ENCODE data around the gene PATL2. TPM values are rescaled to one million over a fixed set of nuclear protein-coding genes. Genes with fewer than 3 reads are reported as not detected.

The PATL2 gene
- total and polyA plus RNA-seq, 7 donors, result 0.03 to 0.88 (median 0.23) TPM; not detected in 2

GRCh38 chr15:44623178-44623577 lies 87.9 kb downstream of the PATL2 start:
- DNase-seq (no peak), ATAC-seq (no peak)
- no peaks in the 10 kb centered on the region for H3K4me1 ChIP-seq
- intact Hi-C loops (cut with DNase I), result no loop called here
- peaks cover 7 to 100% of the 10 kb centered on the region in 2 donors for H3K36me3 ChIP-seq (ENCODE audit: insufficient read depth in 1 of 2, low read depth in 1 of 2)
- no peak overlapping the region for H3K4me3 ChIP-seq
- no peaks in the 10 kb centered on the region for H3K9me3 ChIP-seq
- TF ChIP-seq CTCF (IDR thresholded peaks at IDR 0.05), result no peak
- no peak overlapping the region for H3K27ac ChIP-seq
- no peaks in the 10 kb centered on the region for H3K27me3 ChIP-seq (ENCODE audit: insufficient read depth in 3 of 3, low read length in 2 of 3)

GRCh38 chr15:44620081-44620480 lies 91.0 kb downstream of the PATL2 start:
- ATAC-seq, result no peak
- WGBS, 3 donors, result 94 to 100% (median 100%) methylated on average over 1 of the region's 1 CpG
- no peaks in the 10 kb centered on the region for H3K27me3 ChIP-seq (ENCODE audit: insufficient read depth in 3 of 3, low read length in 2 of 3)
- intact Hi-C loops (cut with DNase I), result no loop called here
- TF ChIP-seq CTCF (IDR thresholded peaks at IDR 0.05), result no peak
- no peak for DNase-seq
- H3K4me3 ChIP-seq, result no peak overlapping the region
- H3K4me1 ChIP-seq, result no peaks in the 10 kb centered on the region
- peaks cover 3 to 100% of the 10 kb centered on the region in 2 donors for H3K36me3 ChIP-seq (ENCODE audit: insufficient read depth in 1 of 2, low read depth in 1 of 2)
- H3K27ac ChIP-seq, result no peak overlapping the region
- H3K9me3 ChIP-seq, result no peaks in the 10 kb centered on the region

DNA sequence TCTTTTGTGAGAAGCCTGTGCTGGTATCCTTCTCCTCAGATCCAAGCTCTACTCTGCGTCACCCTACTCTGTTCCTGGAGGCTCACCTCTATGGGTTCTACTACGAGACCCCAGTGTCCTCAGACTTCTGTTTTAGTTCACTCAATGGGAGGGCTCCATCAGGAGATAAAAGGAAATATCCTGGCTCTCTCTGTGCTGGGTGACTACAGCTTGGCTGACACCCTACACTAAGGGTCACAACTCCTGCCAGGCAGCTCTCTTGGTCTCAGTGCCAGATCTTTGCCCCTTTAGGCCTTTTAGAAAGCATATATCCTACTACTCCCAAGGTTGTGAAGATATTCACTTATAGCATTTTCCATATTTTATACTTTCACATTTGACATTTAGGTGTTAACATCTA lies 94.1 kb downstream of the PATL2 start:
- intact Hi-C loops (cut with DNase I), result no loop called here
- Histone ChIP-seq H3K27me3 (ENCODE audit: insufficient read depth in 3 of 3, low read length in 2 of 3) (no peaks in the 10 kb centered on the region), H3K4me3 (no peak overlapping the region), H3K4me1 (no peaks in the 10 kb centered on the region), H3K36me3 (ENCODE audit: insufficient read depth in 1 of 2, low read depth in 1 of 2) (peaks cover 3 to 100% of the 10 kb centered on the region in 2 donors), H3K9me3 (no peaks in the 10 kb centered on the region), H3K27ac (no peak overlapping the region)
- 94 to 96% (median 95%) methylated on average over 2 of the region's 2 CpGs for WGBS, 3 donors
- TF ChIP-seq CTCF (IDR thresholded peaks at IDR 0.05), result no peak
- DNase-seq (no peak), ATAC-seq (no peak)

Other genes with a start within 250 kb of the PATL2 start
- 100 to 1,000 TPM; 123 to 233 (median 201) TPM for gene EIF3J, start 174.2 kb downstream of the PATL2 start, total RNA-seq
- 100 to 1,000 TPM; 162 to 238 (median 213) TPM for gene EIF3J, start 174.2 kb downstream of the PATL2 start, polyA plus RNA-seq
- 10 to 100 TPM; 26.3 to 38.1 (median 36.0) TPM for gene SPG11, start 47.7 kb downstream of the PATL2 start, total RNA-seq
- gene SPG11, start 47.7 kb downstream of the PATL2 start, polyA plus RNA-seq, result 10 to 100 TPM; 10.3 to 17.0 (median 12.8) TPM
- 100 to 1,000 TPM; 400 to 577 (median 512) TPM for gene B2M, start 194 bp upstream of the PATL2 start, total RNA-seq
- 100 to 1,000 TPM; 687 to 891 (median 729) TPM for gene B2M, start 194 bp upstream of the PATL2 start, polyA plus RNA-seq
- 10 to 100 TPM; 24.1 to 39.0 (median 32.1) TPM for gene TRIM69, start 25.2 kb upstream of the PATL2 start, total RNA-seq
- gene TRIM69, start 25.2 kb upstream of the PATL2 start, polyA plus RNA-seq, result 10 to 100 TPM; 22.3 to 36.7 (median 25.9) TPM
- gene TERB2, start 245.4 kb upstream of the PATL2 start, total RNA-seq, result not detected
- gene TERB2, start 245.4 kb upstream of the PATL2 start, polyA plus RNA-seq, result not detected

Measured in psoas muscle (tissue), 8 donors.